Heart left ventricle (tissue), 16 donors: ENCODE measurements around the gene RPRD1B. TPM values are rescaled to one million over a fixed set of nuclear protein-coding genes. Genes with fewer than 3 reads are reported as not detected.
A peak's percentile ranks its signal among the peaks of the same experiment; 100 is the strongest.

Experiments
- ATAC-seq, 4 donors: fragments of 200-7000 bp; cut with Tn5 transposase; one replicate each; pipeline ENCODE4 v1.9.1; 2020 to 2022; ENCODE audit warnings: moderate library complexity in 4 of 4, mild to moderate bottlenecking in 3 of 4, moderate number of reproducible peaks in 1 of 4
- DNase-seq, 5 donors: peaks; one replicate each; pipeline ENCODE4 v3.0.0-alpha.2; 2020
- H3K27ac ChIP-seq, 12 donors: fragments of 200-600 bp; sonication (generic) in 4 of 12; one replicate each; pipeline versions ENCODE4 v1.5.0 to v1.8.0; 2016 to 2022; ENCODE audit warnings: mild to moderate bottlenecking in 2 of 12
- H3K27me3 ChIP-seq, 9 donors: fragments of 200-600 bp; sonication (generic) in 2 of 9; one replicate each; pipeline versions ENCODE4 v1.5.1 to v1.8.0; 2016 to 2022; ENCODE audit warnings: mild to moderate bottlenecking in 3 of 9
- H3K36me3 ChIP-seq, 9 donors: fragments of 200-600 bp; sonication (generic) in 2 of 9; one replicate each; pipeline versions ENCODE4 v1.5.0 to v1.8.0; 2018 to 2022; ENCODE audit warnings: mild to moderate bottlenecking in 2 of 9
- H3K4me1 ChIP-seq, 12 donors: fragments of 200-600 bp; sonication (generic) in 4 of 12; one replicate each; pipeline versions ENCODE4 v1.5.0 to v1.8.0; 2016 to 2022; ENCODE audit warnings: mild to moderate bottlenecking in 3 of 12
- H3K4me3 ChIP-seq, 12 donors: fragments of 200-600 bp; sonication (generic) in 4 of 12; one replicate each; pipeline versions ENCODE4 v1.5.0 to v1.8.0; 2017 to 2022; ENCODE audit warnings: mild to moderate bottlenecking in 9 of 12, moderate library complexity in 4 of 12
- H3K9me3 ChIP-seq, 12 donors: fragments of 200-600 bp; sonication (generic) in 4 of 12; one replicate each; pipeline versions ENCODE4 v1.5.0 to v1.8.0; 2016 to 2022; ENCODE audit warnings: mild to moderate bottlenecking in 1 of 12
- CTCF ChIP-seq, 12 donors: fragments of 200-600 bp; sonication (generic) in 4 of 12; IDR thresholded peaks; one replicate each; pipeline versions ENCODE4 v1.5.0 to v1.8.0; 2018 to 2022; ENCODE audit warnings: antibody characterized with exemption in 12 of 12, mild to moderate bottlenecking in 5 of 12
- POLR2A ChIP-seq, 2 donors: fragments of 450-650 bp; IDR thresholded peaks; one replicate each; pipeline ENCODE4 v1.6.1; 2017; ENCODE audit warnings: antibody characterized with exemption in 2 of 2, mild to moderate bottlenecking in 2 of 2, moderate library complexity in 2 of 2
- WGBS, 4 donors: extraction: QIAGEN DNeasy Blood & Tissue Kit in 2 of 4; methylation state at CpG; one replicate each; pipeline versions ENCODE4 v1.1.5 to v1.1.7; 2013 to 2018; 5-methylcytosine and 5-hydroxymethylcytosine counted together
- intact Hi-C, 10 donors: fragments of 100-400 bp; cut with DNase I; formaldehyde crosslinking; loops; one replicate each; pipeline versions ENCODE4 v1.11.1 to v1.14.2; 2022
- polyA plus RNA-seq, 2 donors: library from polyadenylated mRNA; stranded (reverse); fragments of 200-250 nt; gene quantifications; one replicate each; pipeline ENCODE4 v1.2.3, GENCODE V29; 2013
- total RNA-seq, 9 donors: library from RNA; depleted of rRNA in 2 of 9; stranded (reverse); fragments of >200 nt in 2 of 9; fragmentation: NEBNext Ultra II Directional in 3 of 9; extraction: Animal tissue kit (Norgen Biotek cat#: 25700) in 3 of 9; gene quantifications; one replicate each; pipeline versions ENCODE4 v1.1.0 to v1.2.4, GENCODE V29; 2016 to 2023
- donor health status: ischemic (EF 13 %, LVEDD 7.1; RV severe dilation, severe dysfunction).
- donor health status: healthy with polysubstance abuse.
- donor health status: DM: no; HTN: yes; CAD: no.
- donor health status: DM: no; HTN: no; CAD: no.
- donor health status: ischemic (EF 25% LVEDD 6.9; RV normal size, moderate dysfunction).
- donor health status: ischemic (EF 25% LVEDD 5.7; RV mildly dilated, moderate dysfunction).
- donor health status: healthy.
- donor health status: DM: yes; HTN: yes; CAD: no.
- donor health status: ischemic (EF 35%, LVEDD 5.7; RV mildly dilated, moderate dysfunction).
- donor health status: nonischemic (EF 11% LVEDD 7.7; RV severe dilation, severe dysfunction).
- donor health status: DM: yes; HTN: yes; CAD: no.
- donor health status: PGD.
- donor health status: ischemic (EF 29% LVEDD 5.4; RV normal size, mild dysfunction).
- donor health status: nonischemic (EF 23%, LVEDD 6.1; RV moderate dilation, normal function).

The RPRD1B gene
- total and polyA plus RNA-seq, 11 donors = 9.1 to 60.2 (median 41.8) TPM

GRCh38 chr20:38139977-38140753, 106.6 kb downstream of the RPRD1B start:
- TF ChIP-seq POLR2A (IDR thresholded peaks at IDR 0.05) = no peak
- TF ChIP-seq CTCF (IDR thresholded peaks at IDR 0.05) = no peak
- Histone ChIP-seq H3K4me1 (peaks cover 4 to 72% (median 52%) of the 10 kb centered on the region in 12 donors), H3K36me3 (peaks cover 2 to 90% (median 80%) of the 10 kb centered on the region in 9 donors), H3K4me3 (no peak overlapping the region), H3K27me3 (no peaks in the 10 kb centered on the region), H3K9me3 (no peaks in the 10 kb centered on the region), H3K27ac (peak overlapping the region in 11 of 12 donors; percentile 14 to 79 (median 50))
- ATAC-seq (peak in 3 of 4 donors; percentile 6 to 57 (median 32)), DNase-seq (peak in 2 of 5 donors; percentile 30 to 47)
- intact Hi-C loops = no loop called here
- 33 to 52% (median 43%) methylated on average over 12 of the region's 12 CpGs for WGBS, 4 donors

DNA sequence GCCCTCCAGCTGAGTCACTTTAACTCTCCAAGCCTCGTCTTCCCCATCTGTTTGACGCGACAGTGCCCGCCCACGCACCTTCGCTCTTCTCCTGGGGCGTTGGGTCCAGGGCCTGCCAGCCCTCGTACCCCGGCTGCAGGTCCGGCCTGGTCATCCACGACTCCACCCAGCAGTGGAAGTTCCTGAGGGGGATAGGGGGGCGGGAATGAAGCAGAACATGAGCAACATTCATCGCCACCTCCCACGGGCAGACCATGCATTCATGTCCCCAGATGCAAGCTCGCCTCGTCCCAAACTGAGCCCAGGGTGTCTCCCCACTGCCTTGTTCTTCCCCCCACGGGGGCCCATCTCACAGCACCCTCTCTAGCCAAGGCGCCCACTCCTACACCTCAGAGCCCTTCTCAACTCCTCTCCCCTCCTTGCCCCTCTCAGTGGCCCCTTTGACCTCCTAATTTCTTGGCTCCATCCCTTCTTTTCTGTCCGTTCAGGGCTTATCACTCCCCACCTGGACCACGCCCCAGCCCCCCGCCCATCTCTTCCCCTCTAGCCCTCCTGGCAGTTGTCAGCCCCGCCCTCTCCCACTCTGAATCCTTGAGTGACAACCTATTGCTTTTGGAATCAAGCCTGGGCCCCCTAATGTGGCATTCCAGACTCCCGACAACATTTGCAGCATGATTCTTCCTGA, 107.8 kb downstream of the RPRD1B start:
- intact Hi-C loops = no loop called here
- Histone ChIP-seq H3K4me1 (peaks cover 4 to 65% (median 49%) of the 10 kb centered on the region in 12 donors), H3K9me3 (no peaks in the 10 kb centered on the region), H3K4me3 (no peak overlapping the region), H3K27me3 (no peaks in the 10 kb centered on the region), H3K36me3 (peaks cover 2 to 92% (median 82%) of the 10 kb centered on the region in 9 donors), H3K27ac (peak overlapping the region in 8 of 12 donors; percentile 2 to 82 (median 63))
- TF ChIP-seq CTCF (IDR thresholded peaks at IDR 0.05) (no peak), POLR2A (IDR thresholded peaks at IDR 0.05) (no peak)
- ATAC-seq (no peak), DNase-seq (peak in 1 of 5 donors; percentile 25)
- 75 to 81% (median 79%) methylated on average over 23 of the region's 23 CpGs for WGBS, 4 donors

Other genes starting within 250 kb of the RPRD1B start
- 10 to 100 TPM in 5 of 9 donors, 1 to 10 TPM in 4; 3.7 to 49.5 (median 17.4) TPM for gene VSTM2L, start 130.6 kb upstream of the RPRD1B start, total RNA-seq
- 10 to 100 TPM; 10.7 to 28.1 TPM for gene VSTM2L, start 130.6 kb upstream of the RPRD1B start, polyA plus RNA-seq
- gene TTI1, start 290 bp upstream of the RPRD1B start, total RNA-seq = 10 to 100 TPM in 8 of 9 donors, 1 to 10 TPM in 1; 9.7 to 13.3 (median 11.0) TPM
- gene TTI1, start 290 bp upstream of the RPRD1B start, polyA plus RNA-seq = 10 to 100 TPM in 1 of 2 donors, 1 to 10 TPM in 1; 7.3 to 10.9 TPM
- gene TGM2, start 131.5 kb downstream of the RPRD1B start, total RNA-seq = 1,000 to 10,000 TPM in 1 of 9 donors, 100 to 1,000 TPM in 8; 271 to 1,146 (median 567) TPM
- 100 to 1,000 TPM; 211 to 972 TPM for gene TGM2, start 131.5 kb downstream of the RPRD1B start, polyA plus RNA-seq
- gene KIAA1755, start 227.0 kb downstream of the RPRD1B start, total RNA-seq = 1 to 10 TPM; 2.3 to 6.7 (median 5.2) TPM
- gene KIAA1755, start 227.0 kb downstream of the RPRD1B start, polyA plus RNA-seq = 1 to 10 TPM; 2.1 TPM